Neural cell (in vitro differentiated cells): ENCODE measurements around the gene WDR93. TPM values are rescaled to one million over a fixed set of nuclear protein-coding genes. Genes with fewer than 3 reads are reported as not detected.

ENCODE experiments used
- H2AFZ ChIP-seq: fragments of 200-600, 300-800 bp; sonication (generic), shearing (Covaris generic); 2 replicates; pipeline ENCODE4 v1.6.0; 2014; ENCODE audit warnings: low read depth, mild to moderate bottlenecking, antibody characterized with exemption, low read length, moderate library complexity
- H3F3A ChIP-seq: fragments of 200-600 bp; shearing (Covaris generic); 2 replicates; pipeline ENCODE4 v1.6.1; 2016; ENCODE audit warnings: mild to moderate bottlenecking, moderate library complexity, mixed read lengths, antibody characterized with exemption, low read length; ENCODE audit not compliant: insufficient read depth, poor library complexity, severe bottlenecking
- H3K27ac ChIP-seq: fragments of 200-600, 300-800 bp; sonication (generic), shearing (Covaris generic); 2 replicates; pipeline ENCODE4 v1.5.1; 2014; ENCODE audit warnings: mild to moderate bottlenecking, low read length, moderate library complexity
- H3K27me3 ChIP-seq: fragments of 300-800, 200-600 bp; sonication (generic), shearing (Covaris generic); 2 replicates; pipeline ENCODE4 v1.6.0; 2014; ENCODE audit warnings: mild to moderate bottlenecking, low read depth, low read length, moderate library complexity; ENCODE audit not compliant: insufficient read depth
- H3K36me3 ChIP-seq: fragments of 300-800, 200-600 bp; sonication (generic), shearing (Covaris generic); 2 replicates; pipeline ENCODE4 v1.5.1; 2014; ENCODE audit warnings: mild to moderate bottlenecking, antibody characterized with exemption, low read length, moderate library complexity; ENCODE audit not compliant: insufficient read depth
- H3K4me2 ChIP-seq: fragments of 300-800, 200-600 bp; sonication (generic), shearing (Covaris generic); 2 replicates; pipeline ENCODE4 v1.6.0; 2014; ENCODE audit warnings: mild to moderate bottlenecking, low read length
- H3K4me3 ChIP-seq: fragments of 300-800, 200-600 bp; sonication (generic), shearing (Covaris generic); 2 replicates; pipeline ENCODE4 v1.5.1; 2014; ENCODE audit warnings: mild to moderate bottlenecking, low read length, moderate library complexity
- H3K79me2 ChIP-seq: fragments of 200-600 bp; shearing (Covaris generic); replicated peaks from 2 replicates; pipeline ENCODE4 v1.6.0; 2014; ENCODE audit warnings: mild to moderate bottlenecking, low read length, moderate library complexity; ENCODE audit not compliant: insufficient read depth
- H3K9ac ChIP-seq: fragments of 300-800, 200-600 bp; sonication (generic), shearing (Covaris generic); 2 replicates; pipeline ENCODE4 v1.6.1; 2016; ENCODE audit warnings: mild to moderate bottlenecking, low read length, mixed read lengths
- H3K9me2 ChIP-seq: fragments of 200-600 bp; shearing (Covaris generic); 2 replicates; pipeline ENCODE4 v1.6.1; 2016; ENCODE audit warnings: mild to moderate bottlenecking, low read length, mixed read lengths; ENCODE audit not compliant: insufficient read depth
- H3K9me3 ChIP-seq: fragments of 200-600, 300-800 bp; sonication (generic), shearing (Covaris generic); 2 replicates; pipeline ENCODE4 v1.6.1; 2016; ENCODE audit warnings: mild to moderate bottlenecking, mixed run types, low read length, moderate library complexity, mixed read lengths
- H4K20me1 ChIP-seq: fragments of 200-600 bp; shearing (Covaris generic); 2 replicates; pipeline ENCODE4 v1.6.1; 2016; ENCODE audit warnings: mild to moderate bottlenecking, mixed run types; ENCODE audit not compliant: insufficient read depth
- CTCF ChIP-seq: fragments of 450-650 bp; IDR thresholded peaks from 2 replicates; pipeline ENCODE4 v1.5.1; 2014; ENCODE audit warnings: antibody characterized with exemption, mild to moderate bottlenecking, moderate library complexity; ENCODE audit not compliant: poor library complexity, severe bottlenecking
- EP300 ChIP-seq: fragments of 450-650 bp; conservative IDR thresholded peaks from 2 replicates; pipeline ENCODE4 v1.6.1; 2014; ENCODE audit warnings: antibody characterized with exemption, mild to moderate bottlenecking, moderate library complexity; ENCODE audit not compliant: poor library complexity, severe bottlenecking
- EZH2 ChIP-seq: fragments of 200-600, 300-800 bp; shearing (Covaris generic), sonication (generic); IDR thresholded peaks from 2 replicates; pipeline ENCODE4 v1.6.1; 2014; ENCODE audit warnings: antibody characterized with exemption, low read length, borderline replicate concordance, mild to moderate bottlenecking; ENCODE audit not compliant: insufficient read depth, poor library complexity, severe bottlenecking
- MXI1 ChIP-seq: fragments of 450-650 bp; conservative IDR thresholded peaks from 2 replicates; pipeline ENCODE4 v1.6.1; 2014; ENCODE audit warnings: antibody characterized with exemption, mild to moderate bottlenecking; ENCODE audit not compliant: poor library complexity, severe bottlenecking
- POLR2AphosphoS5 ChIP-seq: IDR thresholded peaks from 2 replicates; pipeline ENCODE4 v1.6.1; 2012
- RAD21 ChIP-seq: fragments of 450-650 bp; conservative IDR thresholded peaks from 2 replicates; pipeline ENCODE4 v1.6.1; 2014; ENCODE audit warnings: antibody characterized with exemption, mild to moderate bottlenecking, moderate library complexity
- REST ChIP-seq: IDR thresholded peaks from 2 replicates; pipeline ENCODE4 v1.6.1; 2012; ENCODE audit warnings: borderline replicate concordance
- SMC3 ChIP-seq: fragments of 450-650 bp; conservative IDR thresholded peaks from 2 replicates; pipeline ENCODE4 v1.6.1; 2014; ENCODE audit warnings: antibody characterized with exemption, mild to moderate bottlenecking, moderate library complexity; ENCODE audit not compliant: poor library complexity
- TAF1 ChIP-seq: IDR thresholded peaks from 2 replicates; pipeline ENCODE4 v1.6.1; 2012; ENCODE audit warnings: low read depth
- polyA plus RNA-seq: library from polyadenylated mRNA; depleted of rRNA; stranded (reverse); fragments of >200 nt; gene quantifications from 2 replicates; pipeline ENCODE4 v1.2.3, GENCODE V29; 2014

WDR93 gene
- polyA plus RNA-seq, 1 donor from 2014 or later, result 0.41 TPM

GRCh38 chr15:89660556-89660955, 30.1 kb upstream of the WDR93 start:
- Histone ChIP-seq H2AFZ (no peak overlapping the region), H3K36me3 (no peaks in the 10 kb centered on the region), H3K9me2 (no peaks in the 10 kb centered on the region), H3F3A (no peaks in the 10 kb centered on the region), H3K27me3 (peaks cover 8% of the 10 kb centered on the region), H3K9ac (no peak overlapping the region), H3K4me2 (no peak overlapping the region), H4K20me1 (no peaks in the 10 kb centered on the region), H3K79me2 (no peaks in the 10 kb centered on the region), H3K4me3 (no peak overlapping the region), H3K27ac (no peak overlapping the region), H3K9me3 (no peaks in the 10 kb centered on the region)
- TF ChIP-seq REST, result no peak
- TF ChIP-seq POLR2AphosphoS5, result no peak
- no peak for TF ChIP-seq MXI1

DNA sequence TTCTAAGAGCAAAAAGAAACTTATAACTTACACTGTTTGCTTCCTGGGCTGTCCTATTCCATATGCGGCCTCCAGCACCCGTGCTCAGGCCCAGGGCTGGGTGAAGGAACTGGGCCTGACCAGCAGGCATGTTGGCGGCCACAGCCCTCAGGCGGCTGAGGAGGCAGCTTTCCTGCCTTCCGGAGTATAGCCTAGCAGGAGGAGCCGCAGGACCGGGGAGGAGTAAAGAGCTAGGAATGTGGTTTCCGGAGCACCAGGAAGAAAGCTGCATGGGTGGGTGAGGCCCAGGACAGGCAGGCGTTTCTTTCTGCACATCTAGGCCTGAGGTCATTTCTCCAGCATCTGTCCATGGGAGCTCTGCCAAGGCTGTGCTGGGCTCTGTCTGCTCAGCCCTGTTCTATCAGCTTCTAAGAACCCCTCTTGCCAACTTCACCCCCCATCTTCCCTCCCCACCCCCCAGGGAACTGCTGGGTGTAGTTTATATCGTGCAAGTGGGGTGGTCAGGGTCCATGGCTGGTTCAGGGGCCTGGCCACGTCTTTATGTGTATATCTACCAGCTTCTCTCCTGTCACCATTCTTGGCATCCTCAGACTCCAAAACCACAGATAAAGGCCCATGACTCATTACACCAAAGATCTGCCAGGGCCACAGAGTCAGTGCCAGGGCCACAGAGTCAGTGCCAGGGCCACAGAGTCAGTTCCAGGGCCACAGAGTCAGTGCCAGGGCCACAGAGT, 27.6 kb upstream of the WDR93 start:
- no peak overlapping the region for H3K27ac ChIP-seq
- H3K9ac ChIP-seq, result no peak overlapping the region
- no peaks in the 10 kb centered on the region for H3K9me2 ChIP-seq
- TF ChIP-seq REST, result no peak
- TF ChIP-seq EZH2, result no peak
- no peak for TF ChIP-seq POLR2AphosphoS5
- TF ChIP-seq CTCF, result no peak
- no peak for TF ChIP-seq RAD21
- TF ChIP-seq SMC3, result no peak
- no peak for TF ChIP-seq EP300
- TF ChIP-seq MXI1, result no peak
- TF ChIP-seq TAF1, result no peak
- H2AFZ ChIP-seq, result no peak overlapping the region
- H3K4me2 ChIP-seq, result no peak overlapping the region
- H3K27me3 ChIP-seq, result peaks cover 18% of the 10 kb centered on the region
- H3F3A ChIP-seq, result no peaks in the 10 kb centered on the region
- H3K79me2 ChIP-seq, result no peaks in the 10 kb centered on the region
- no peaks in the 10 kb centered on the region for H3K9me3 ChIP-seq
- H3K4me3 ChIP-seq, result no peak overlapping the region
- no peaks in the 10 kb centered on the region for H3K36me3 ChIP-seq
- H4K20me1 ChIP-seq, result no peaks in the 10 kb centered on the region
